Measurements from ENCODE around the gene ID3. TPM values are rescaled to one million over a fixed set of nuclear protein-coding genes. Genes with fewer than 3 reads are reported as not detected.

The ID3 gene
- total and polyA plus RNA-seq, 9 of the 15 experiments (the other 6 are each of a cell fraction or from before 2014, with no cell fraction given), result 6.8 to 59.8 (median 23.5) TPM

DNA sequence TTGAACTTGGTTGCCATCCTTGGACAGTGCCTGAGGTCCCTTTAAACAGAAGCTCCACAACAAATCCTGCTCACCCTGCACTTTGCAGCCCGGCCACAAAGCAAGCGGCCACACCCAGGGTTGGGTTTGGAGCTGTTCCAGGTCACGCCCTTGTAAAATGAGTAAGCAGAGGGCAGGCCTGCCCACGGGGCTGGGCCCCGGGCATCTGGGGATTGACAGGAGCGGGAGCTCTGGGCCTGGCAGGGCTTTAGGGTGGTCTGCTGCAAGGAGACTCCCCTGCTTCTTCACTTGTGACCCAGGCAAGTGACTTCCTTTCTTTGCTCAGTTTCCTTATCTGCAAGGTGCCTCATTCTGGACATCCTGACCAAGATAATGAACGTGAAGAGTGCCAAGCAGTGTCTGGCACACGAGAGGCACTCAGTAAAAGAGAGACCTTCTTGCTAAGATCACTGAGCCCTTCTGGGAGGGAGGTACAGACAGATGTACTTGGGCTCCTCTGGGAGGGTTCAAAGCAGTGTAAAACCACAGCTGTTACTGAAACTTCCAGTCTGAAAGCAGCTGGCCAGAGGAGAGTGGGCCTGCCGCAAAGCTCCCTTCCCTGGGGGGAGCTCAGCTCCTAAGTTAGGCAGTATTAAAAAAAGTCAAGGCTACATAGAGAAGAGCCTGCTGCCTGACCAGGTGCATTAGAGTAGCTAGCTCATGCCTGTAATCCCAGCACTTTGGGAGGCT, 30.9 kb downstream of the ID3 start (continued):
- TF ChIP-seq ZNF584 (CRISPR knock-in tag; IDR thresholded peaks at IDR 0.05; ENCODE audit: low read depth), result no peak
- TF ChIP-seq ERF (CRISPR knock-in tag; IDR thresholded peaks at IDR 0.05), result 0 out of 2 replicates have a peak, but pooled peaks have one; percentile 16
- no peak for TF ChIP-seq SMARCA5 (IDR thresholded peaks at IDR 0.05)
- no peak for TF ChIP-seq ZNF224 (CRISPR knock-in tag; IDR thresholded peaks at IDR 0.05)
- TF ChIP-seq MBD2 (IDR thresholded peaks at IDR 0.05; ENCODE audit: borderline replicate concordance, low read depth), result no peak
- TF ChIP-seq ZNF175 (CRISPR knock-in tag; IDR thresholded peaks at IDR 0.05; ENCODE audit: low read depth), result no peak
- peak; percentile 94 for TF ChIP-seq HNRNPL (IDR thresholded peaks at IDR 0.05; ENCODE audit: low read depth, low read length)
- no peak for TF ChIP-seq THAP7 (CRISPR knock-in tag; IDR thresholded peaks at IDR 0.05)
- peak; percentile 52; the same call in 1 of the 2 replicates for TF ChIP-seq PML (IDR thresholded peaks at IDR 0.05; ENCODE audit: low read length)
- TF ChIP-seq ZNF24 (IDR thresholded peaks at IDR 0.05), result no peak
- TF ChIP-seq U2AF1 (optimal IDR thresholded peaks at IDR 0.05; ENCODE audit: low read depth, low read length), result no peak
- TF ChIP-seq POLR2AphosphoS2 (IDR thresholded peaks at IDR 0.05; ENCODE audit: low read length), result no peak
- no peak for TF ChIP-seq ZNF3 (CRISPR knock-in tag; IDR thresholded peaks at IDR 0.05)
- TF ChIP-seq, protein P1, sequence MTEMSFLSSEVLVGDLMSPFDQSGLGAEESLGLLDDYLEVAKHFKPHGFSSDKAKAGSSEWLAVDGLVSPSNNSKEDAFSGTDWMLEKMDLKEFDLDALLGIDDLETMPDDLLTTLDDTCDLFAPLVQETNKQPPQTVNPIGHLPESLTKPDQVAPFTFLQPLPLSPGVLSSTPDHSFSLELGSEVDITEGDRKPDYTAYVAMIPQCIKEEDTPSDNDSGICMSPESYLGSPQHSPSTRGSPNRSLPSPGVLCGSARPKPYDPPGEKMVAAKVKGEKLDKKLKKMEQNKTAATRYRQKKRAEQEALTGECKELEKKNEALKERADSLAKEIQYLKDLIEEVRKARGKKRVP (CRISPR knock-in tag; IDR thresholded peaks at IDR 0.05), result no peak; the same call in 1 of the 2 replicates
- no peak for TF ChIP-seq ZNF134 (CRISPR knock-in tag; conservative IDR thresholded peaks at IDR 0.05)
- no peak; the same call in 1 of the 2 replicates for TF ChIP-seq LCOR (CRISPR knock-in tag; IDR thresholded peaks at IDR 0.05)
- TF ChIP-seq, protein P2, sequence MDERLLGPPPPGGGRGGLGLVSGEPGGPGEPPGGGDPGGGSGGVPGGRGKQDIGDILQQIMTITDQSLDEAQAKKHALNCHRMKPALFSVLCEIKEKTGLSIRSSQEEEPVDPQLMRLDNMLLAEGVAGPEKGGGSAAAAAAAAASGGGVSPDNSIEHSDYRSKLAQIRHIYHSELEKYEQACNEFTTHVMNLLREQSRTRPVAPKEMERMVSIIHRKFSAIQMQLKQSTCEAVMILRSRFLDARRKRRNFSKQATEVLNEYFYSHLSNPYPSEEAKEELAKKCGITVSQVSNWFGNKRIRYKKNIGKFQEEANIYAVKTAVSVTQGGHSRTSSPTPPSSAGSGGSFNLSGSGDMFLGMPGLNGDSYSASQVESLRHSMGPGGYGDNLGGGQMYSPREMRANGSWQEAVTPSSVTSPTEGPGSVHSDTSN (CRISPR knock-in tag; IDR thresholded peaks at IDR 0.05; ENCODE audit: low read depth), result no peak
- TF ChIP-seq, protein P2 (tag; conservative IDR thresholded peaks at IDR 0.05; ENCODE audit: low read depth), result peak; percentile 66
- no peak for TF ChIP-seq HMG20B (CRISPR knock-in tag; IDR thresholded peaks at IDR 0.05)
- TF ChIP-seq, protein P3, sequence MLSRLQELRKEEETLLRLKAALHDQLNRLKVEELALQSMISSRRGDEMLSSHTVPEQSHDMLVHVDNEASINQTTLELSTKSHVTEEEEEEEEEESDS (CRISPR knock-in tag; IDR thresholded peaks at IDR 0.05), result no peak
- peak; percentile 64; the same call in 1 of the 2 replicates for TF ChIP-seq MYC (IDR thresholded peaks at IDR 0.05; ENCODE audit: low read depth, low read length)
- no peak for TF ChIP-seq MYC (CRISPR knock-in tag; IDR thresholded peaks at IDR 0.05; ENCODE audit: borderline replicate concordance, low read depth)
- TF ChIP-seq, protein P4, sequence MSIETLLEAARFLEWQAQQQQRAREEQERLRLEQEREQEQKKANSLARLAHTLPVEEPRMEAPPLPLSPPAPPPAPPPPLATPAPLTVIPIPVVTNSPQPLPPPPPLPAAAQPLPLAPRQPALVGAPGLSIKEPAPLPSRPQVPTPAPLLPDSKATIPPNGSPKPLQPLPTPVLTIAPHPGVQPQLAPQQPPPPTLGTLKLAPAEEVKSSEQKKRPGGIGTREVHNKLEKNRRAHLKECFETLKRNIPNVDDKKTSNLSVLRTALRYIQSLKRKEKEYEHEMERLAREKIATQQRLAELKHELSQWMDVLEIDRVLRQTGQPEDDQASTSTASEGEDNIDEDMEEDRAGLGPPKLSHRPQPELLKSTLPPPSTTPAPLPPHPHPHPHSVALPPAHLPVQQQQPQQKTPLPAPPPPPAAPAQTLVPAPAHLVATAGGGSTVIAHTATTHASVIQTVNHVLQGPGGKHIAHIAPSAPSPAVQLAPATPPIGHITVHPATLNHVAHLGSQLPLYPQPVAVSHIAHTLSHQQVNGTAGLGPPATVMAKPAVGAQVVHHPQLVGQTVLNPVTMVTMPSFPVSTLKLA (conservative IDR thresholded peaks at IDR 0.05), result peak in 1 of 2 experiments; percentile 73; a peak in 3 of 4 replicates
- no peak for TF ChIP-seq YBX1 (IDR thresholded peaks at IDR 0.05)
- TF ChIP-seq WHSC1 (IDR thresholded peaks at IDR 0.05; ENCODE audit: low read length), result peak; percentile 22
